GM21528 (cell line): ENCODE measurements around the gene CUL1.

Experiments used
- ATAC-seq: cut with Tn5 transposase; IDR thresholded peaks from one replicate; pipeline ENCODE4 v1.9.1; 2021; ENCODE audit warnings: mild to moderate bottlenecking, moderate library complexity; ENCODE audit not compliant: unreplicated experiment, low FRiP score

Gene CUL1

DNA sequence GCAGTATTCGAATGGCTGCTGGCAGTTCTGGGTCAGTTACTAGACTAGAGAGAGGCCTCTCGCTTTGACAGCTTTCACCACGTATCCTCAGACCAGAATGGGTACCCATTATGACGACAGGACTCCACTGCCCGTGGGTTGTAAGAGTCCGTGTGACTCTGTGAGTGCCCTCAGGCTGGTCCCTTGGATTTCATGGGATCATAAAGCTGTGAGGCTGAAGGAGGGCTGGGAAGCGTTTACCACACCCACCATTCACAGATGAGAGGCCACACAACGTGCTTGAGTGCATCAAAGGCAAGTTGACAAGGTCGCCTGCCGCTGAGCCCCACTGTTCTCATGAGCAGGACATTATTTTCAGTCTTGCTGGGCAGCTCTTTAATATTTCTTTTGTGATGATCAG is 98.1 kb downstream of the CUL1 start:
- ATAC-seq: no peak

DNA sequence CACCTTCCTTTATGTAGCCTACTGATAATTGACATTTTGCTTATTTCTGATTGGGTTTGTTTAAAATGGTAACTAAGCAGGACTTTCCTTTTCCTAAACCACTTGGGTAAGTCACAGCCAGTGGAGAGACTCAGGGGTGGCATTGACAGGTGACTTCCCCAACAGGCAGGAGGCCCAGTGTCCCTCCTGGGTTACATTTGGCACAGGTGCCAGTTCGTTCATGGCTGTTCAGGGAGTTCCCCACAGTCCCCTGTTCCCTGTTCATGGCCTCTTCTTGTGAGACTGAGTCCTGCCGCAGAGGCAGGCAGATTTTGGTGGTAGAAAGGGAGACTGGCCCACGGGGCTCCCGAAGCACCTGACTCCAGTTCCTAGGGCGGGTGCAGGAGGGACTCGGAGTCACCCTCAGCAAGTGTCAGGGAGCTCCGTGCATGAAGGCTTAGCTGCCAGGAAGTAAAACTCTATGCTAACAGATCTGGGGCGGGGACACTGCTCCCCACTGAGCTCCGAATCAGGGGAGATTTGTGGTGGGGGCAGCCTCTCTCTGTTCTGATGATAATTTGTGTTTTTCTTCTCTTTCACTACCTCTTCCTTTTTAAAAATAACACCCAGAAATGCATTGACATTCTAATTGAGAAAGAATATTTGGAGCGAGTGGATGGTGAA is 101.3 kb downstream of the CUL1 start:
- ATAC-seq: no peak

DNA sequence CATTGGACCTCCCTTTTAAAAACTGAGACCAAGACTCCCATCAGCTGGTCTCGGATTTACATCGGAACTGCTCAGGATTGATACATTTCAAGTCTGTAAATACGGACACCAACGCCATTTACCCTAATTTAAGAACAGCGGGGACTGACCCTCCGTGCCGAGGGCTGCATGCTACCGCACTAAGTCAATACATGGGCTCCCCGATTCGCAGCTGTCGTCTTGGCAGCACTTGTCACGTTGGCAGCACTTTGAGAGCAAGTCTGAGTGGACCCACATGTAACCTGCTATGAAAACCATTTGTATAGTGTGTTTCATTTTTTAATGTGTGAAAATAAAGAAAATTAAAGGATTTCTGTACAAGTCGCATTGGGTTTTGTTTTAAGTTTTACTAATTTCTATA is 102.0 kb downstream of the CUL1 start:
- no peak for ATAC-seq

DNA sequence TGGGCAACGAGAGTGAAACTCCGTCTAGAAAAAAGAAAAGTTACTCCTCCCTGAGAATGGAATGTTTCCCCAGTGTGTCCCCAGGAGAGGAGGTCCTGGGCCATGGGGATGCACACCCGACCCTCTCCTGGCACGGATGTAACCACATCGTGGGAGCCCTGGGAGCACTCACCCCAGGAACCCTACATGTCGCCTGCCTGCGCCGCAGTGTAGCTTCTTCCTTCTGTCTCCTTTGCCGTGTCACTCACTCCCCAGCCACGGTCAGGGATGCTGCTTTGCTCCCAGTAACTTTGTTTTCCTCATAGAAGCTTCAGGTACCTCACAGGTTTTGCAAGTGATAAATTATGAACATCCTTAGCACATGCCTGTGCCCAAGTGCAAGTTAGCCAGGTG is 103.4 kb downstream of the CUL1 start:
- ATAC-seq: no peak

DNA sequence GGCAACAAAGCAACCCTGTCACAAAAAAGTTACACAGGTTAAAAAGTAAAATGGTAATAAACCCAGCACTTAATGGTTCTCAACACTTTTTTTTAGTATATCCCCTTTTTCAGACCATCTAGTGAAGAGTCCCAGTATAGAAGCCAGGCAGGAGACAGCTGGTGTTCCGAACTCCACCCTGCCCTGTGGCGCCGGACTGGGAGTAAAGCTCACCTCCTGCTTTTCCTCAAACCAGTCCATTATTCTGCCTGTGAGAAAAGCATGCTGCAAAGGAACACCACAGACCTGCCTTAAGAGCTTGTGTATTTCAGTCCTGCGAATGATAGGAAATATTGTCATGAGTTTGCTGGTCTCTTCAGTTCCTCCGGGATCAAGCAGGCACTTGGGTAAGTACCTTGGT is 104.4 kb downstream of the CUL1 start:
- ATAC-seq: no peak

DNA sequence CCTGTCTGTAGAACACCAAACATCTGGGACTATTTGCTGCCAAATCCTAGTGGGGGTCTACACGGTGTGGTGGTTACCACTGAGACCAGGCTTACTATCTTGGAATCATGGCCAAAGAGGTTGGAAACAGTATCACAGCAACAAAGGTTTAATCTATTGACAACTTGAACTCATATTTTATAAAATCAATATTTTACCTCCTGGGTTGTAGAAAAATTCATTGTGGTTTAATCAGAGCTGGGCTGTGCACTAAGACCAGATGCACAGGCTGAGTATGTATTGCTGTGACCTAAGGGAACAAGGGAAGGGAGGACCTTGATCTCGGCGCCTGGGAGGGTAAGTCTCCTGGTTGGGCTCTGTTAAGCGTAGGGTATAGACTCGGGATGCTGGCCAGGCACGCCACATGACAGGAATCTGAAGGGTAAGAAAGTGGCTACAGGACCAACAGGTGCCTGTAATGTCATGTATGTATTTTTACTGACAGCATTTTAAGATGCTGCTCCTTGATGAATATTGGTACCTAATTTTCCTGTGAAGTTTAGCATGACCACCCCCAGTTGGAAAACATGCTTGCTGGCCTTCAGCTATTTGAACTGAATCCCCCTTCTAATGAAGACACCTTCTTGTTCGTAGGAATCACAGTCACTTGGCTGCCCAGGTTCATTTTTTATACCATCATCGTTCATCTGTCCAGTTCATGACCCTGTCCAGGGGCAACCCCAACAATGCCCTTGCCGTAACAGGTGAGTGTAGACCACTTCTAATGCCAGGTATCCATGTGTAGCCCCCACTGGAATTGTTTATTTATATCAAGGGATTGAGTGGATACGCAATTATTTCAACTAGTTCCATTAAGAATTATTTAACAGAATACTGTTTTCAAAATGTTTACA is 105.9 kb downstream of the CUL1 start:
- ATAC-seq: no peak

DNA sequence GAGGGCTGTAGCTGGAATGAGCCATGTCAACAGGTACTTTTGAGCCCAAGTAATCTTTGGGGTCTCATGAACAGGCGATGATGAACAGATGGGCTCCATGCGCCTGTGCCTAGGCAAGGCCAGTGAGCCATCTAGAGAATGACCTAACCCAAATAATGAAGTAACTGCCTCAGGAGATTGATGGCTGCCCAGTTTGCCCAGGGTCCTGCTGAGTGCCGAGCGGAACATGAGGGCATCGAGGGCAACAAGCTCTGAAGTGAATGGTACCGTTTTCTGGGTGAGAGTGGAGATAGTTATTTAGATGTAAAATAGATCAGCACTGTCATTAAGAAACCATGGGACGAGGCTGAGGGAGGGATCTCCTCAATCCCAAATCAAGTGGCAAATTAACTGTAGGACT is 107.5 kb downstream of the CUL1 start:
- no peak for ATAC-seq

DNA sequence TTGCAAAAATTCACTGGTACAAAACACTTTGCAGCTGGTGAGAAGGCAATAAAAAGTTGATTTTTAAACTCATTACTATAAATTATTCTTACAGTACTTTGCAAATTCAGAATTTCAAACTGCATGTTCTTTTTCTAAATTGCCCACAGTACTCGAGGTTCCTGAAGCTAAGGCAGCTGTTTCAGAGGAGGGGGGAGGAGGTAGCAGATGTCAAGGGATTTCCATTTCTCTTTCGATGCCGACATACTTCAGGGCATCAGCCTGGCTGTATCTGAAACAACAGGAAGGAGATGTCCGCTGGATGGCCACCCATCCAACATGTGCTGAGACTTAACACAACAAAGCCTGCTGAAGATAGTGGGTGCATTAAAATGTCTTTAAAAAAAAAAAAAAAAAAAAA is 108.7 kb downstream of the CUL1 start:
- ATAC-seq: no peak

DNA sequence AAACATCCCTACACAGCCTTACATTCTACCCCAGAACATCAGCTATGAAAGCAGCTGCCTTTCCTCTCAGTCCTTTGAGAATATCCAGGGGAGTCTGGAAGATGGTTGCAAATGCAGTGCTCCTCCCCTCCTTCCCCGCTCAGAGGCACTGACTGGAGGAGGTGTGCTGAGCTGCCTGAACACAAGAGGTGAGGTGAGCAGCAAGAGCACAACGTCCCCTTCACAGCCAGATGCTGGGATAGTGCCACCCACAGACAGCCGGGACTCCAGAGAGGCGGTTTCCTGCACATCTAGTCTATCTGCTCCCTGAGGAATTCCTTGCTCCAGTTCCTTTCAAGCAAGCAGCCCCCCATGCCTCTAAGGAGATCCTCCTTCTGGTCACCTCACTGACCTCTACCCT is 111.2 kb downstream of the CUL1 start:
- no peak for ATAC-seq

DNA sequence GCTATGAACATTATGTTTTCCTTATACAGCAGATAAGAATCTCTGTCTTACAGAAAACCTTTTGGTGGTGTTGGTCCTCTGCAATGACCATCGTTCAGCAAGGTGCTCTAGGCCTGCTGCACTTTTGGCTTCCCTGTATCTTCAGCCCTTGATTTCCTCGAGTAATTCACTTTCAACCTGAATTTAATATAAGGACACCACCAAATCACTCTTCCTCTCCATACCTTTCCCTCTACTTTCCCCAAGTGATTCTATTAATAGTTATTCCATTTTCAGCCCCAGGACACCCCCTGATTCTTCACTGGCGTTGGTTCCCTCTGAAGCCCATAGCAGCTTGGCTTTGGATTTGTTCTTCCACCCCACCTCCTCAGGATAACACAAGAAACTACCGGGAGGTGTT is 113.2 kb downstream of the CUL1 start:
- ATAC-seq: no peak

DNA sequence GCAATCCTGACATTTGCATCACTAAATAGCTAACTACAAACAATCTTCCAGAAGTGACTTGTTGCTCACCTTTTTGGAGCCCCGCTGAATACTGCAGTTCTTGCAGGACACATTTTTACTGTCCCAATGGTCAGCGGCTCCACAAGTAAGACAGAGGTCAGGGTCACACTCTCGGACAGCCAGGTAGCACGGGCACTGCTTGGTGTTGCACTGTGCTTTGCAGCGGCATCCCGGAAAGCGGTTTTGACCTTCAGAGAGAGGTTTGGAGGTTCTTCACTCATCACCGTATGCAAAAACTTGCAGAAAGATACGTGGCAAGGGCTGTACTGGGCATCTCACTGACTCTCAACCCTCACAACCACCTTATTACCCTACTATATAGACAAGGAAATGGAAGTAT is 115.2 kb downstream of the CUL1 start:
- ATAC-seq: no peak

DNA sequence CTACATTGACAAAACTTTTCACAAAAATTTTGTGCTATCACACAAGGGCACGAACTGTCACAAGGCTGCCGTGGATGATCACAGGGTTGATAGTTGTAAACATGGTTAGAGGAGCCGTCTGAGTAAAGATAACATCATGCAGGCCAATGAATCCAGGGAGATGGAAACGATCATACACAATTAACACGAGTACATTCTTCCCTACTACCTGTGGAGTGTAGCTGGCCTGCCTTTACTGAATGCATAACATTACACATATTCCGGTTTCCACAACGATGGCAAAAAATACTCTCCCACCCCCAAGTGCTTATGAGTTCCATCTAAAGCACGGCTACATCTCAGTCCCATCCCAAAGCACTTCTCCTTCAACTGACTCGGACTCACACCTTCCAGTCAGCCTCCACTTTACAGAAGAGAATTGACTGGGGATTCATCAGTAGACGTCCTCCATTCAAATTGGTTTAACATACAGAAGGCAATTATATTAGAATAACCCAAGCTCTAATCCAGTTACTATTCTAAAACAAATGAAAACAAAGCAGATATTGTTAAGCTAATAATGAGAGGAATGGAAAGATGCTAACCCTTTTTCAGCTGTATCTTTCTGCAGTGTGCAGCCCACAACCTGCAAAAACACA is 116.3 kb downstream of the CUL1 start:
- ATAC-seq: no peak

DNA sequence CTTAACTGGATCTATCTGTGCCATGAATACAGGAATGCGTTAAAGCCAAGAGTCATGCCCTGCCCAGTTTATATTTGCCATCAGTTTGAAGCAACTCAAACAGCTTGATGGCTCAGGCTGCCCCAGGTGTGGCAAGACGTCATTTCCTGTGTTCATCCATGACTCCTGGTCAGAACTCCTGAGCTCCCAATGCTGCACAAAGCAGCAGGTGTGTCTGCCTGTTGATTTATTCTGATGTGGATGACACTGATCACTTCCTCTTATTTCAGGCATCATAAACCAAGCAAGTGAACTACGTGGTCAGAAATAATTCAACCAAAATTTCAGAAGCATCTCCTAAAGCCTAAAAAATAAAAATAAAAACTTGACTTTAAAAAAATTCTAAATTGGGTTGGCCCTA is 116.9 kb downstream of the CUL1 start:
- no peak for ATAC-seq

DNA sequence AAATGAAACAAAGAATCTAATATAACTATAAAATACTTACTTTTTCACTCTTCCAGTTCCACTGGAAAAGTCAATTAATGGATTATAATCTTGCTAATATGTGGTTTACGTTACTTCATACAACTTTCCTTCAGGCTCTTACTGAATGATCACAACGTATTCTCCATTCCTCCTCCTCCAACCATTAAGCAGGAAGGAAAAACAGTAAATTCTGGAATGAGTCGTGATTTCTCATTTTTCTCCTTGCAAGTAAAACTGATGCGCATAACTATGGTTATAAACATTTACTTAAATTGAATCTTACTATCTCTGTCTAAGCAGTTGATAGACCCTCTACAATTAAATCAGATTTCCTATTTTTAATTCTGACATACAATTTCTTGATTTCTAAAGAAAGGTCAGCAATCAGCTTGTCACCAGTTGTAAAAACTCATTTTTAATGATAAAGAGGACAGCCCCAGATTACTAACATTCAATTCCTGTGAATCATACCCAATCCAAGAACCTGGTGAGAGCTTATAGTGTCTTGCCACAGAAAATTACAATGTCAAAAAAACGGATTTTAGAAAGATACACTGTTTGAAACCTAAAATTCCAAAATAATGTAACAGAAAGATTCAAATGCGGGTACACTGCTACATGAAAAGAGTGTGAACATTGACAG is 121.1 kb downstream of the CUL1 start:
- ATAC-seq: no peak

DNA sequence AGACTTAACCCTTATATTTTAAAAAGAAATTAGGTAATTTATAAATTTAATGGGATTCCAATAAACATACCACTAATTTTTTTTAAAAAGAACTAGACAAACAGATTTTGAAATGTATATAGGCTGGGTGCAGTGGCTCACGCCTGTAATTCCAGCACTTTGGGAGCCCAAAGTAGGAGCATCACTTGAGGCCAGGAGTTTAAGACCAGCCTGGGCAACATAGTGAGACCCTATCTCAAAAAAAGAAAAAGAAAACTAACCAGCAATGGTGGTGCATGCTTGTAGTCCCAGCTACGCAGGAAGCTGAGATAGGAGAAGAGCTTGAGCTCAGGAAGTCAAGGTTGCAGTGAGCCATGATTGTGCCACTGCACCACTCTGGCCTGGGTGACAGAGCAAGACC is 122.7 kb downstream of the CUL1 start:
- no peak for ATAC-seq

DNA sequence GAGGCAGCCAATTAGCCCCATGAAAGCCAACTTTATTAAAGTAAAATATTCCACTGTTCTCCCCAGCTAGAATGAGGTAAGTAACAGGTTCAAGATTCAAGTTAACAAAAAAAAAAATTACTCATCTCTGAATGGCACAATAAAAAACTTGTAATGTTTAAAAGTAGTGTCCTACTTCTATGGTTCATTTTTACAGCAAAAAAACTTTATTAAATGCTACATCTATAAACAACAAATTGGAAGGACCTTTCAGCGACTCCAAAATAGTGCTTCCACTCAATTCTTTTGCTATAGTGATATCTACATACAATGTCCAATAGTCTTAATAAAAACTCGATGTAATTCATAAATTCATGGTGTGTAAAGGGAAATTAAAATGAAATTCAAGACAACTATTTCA is 126.2 kb downstream of the CUL1 start:
- ATAC-seq: no peak

DNA sequence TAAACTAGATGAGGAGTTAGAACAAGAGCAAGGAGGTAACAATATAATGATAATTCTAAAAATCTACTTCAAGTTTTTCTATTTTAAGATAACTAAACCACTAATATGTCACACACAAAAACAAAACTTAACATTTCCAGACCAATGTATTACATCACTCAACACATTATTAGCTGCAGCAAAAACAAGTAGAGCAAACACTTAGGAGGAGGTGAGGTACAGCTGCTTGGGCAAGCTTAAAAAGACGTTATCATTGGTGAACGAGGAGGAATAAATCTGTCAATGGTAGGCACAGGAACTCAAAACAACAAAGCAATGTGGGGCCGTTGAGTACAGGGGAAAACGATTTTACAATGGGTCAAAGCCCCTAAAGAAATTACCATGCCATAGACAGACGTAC is 126.6 kb downstream of the CUL1 start:
- ATAC-seq: no peak

DNA sequence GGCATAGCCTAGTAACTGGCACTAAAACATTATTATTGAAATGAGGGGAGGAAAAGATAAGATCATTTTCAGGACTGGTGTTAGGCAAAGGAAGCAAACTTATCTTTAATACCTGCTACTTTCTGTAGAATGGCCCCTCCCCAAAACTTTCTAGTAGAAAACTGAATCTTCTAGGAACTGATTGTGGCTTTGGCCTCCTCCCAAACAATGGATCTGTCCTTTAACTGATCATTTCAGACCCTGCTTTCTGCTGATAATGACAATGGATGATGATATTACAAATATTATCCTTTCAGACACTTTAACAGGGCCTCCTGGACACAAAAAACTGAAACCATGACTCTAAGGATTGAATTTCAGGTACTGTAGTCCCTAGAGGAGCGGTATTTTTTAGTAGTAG is 130.3 kb downstream of the CUL1 start:
- no peak for ATAC-seq

DNA sequence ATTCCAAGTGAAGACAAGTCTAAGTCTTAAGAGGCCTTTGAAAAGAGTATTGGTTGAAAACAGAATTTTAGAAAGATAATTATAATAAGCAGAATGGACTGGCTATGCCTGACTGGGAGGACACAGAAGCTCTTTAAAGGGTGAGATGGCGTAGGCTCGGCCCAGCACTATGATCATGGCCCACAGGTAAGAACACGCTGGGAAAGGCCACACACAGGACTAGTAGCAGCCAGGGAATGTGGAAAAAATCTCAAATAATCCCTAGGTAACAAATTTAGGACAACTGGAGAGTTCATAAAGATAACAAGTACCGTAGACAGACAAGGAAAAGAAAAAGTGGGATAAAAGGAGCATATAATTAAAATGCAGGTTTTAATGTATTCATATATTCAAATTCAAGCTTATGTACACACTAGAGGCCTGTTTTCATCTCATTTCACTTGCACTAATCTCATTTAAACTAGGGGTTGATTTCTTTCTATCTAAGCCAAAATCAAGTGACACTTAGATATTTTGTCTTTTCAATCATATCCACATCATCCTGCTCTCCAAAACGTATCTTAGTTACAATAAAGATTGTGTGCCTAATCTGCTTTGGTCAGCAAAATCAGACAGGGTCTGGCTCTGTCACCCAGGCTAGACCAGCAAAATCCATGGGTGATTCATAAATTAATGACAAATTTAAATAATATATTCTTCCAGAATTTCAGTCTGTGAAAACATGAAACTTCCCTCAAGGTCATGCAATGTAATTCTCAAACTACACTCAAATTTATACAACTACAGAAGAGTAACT is 132.4 kb downstream of the CUL1 start:
- no peak for ATAC-seq

DNA sequence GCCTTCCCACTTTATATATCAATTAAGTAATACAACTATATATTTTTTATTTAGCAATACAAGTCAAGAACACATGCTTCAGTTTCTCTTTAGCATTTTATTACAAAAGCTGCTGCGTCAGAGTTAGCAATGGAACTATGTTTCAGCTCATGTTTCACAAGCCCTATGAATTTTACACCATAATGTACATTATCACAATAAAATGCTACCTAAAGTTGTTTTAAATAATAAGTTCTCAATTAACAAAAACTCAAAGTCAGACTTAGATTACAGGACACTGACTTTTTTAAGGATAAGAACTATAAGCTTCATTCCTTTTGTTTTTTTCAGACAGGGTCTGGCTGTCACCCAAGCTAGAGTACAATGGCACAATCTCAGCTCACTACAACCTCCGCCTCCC is 133.1 kb downstream of the CUL1 start:
- ATAC-seq: no peak
